H9 (cell line): Measurements from ENCODE around the gene DSTN. TPM values are rescaled to one million over a fixed set of nuclear protein-coding genes. Genes with fewer than 3 reads are reported as not detected.

ENCODE experiments used
- DNase-seq: peaks from one replicate; pipeline ENCODE4 v3.0.0-alpha.2; 2017
- H2AFZ ChIP-seq: one replicate; pipeline ENCODE4 v1.6.1; 2013; ENCODE audit warnings: mild to moderate bottlenecking, low read length, control low read depth, moderate library complexity
- H2AK5ac ChIP-seq: 2 replicates; pipeline ENCODE4 v1.6.1; 2013; ENCODE audit warnings: low read length, control low read depth, mixed read lengths; ENCODE audit not compliant: insufficient read length
- H2BK120ac ChIP-seq: one replicate; pipeline ENCODE4 v1.6.1; 2013; ENCODE audit warnings: low read depth, mild to moderate bottlenecking, low read length, control low read depth, inconsistent platforms; ENCODE audit not compliant: poor library complexity, severe bottlenecking
- H2BK12ac ChIP-seq: 2 replicates; pipeline ENCODE4 v1.6.1; 2013; ENCODE audit warnings: low read length, control low read depth, mixed read lengths, low read depth; ENCODE audit not compliant: insufficient read length
- H2BK15ac ChIP-seq: 2 replicates; pipeline ENCODE4 v1.6.1; 2013; ENCODE audit warnings: low read depth, low read length, control low read depth
- H2BK20ac ChIP-seq: one replicate; pipeline ENCODE4 v1.6.1; 2013; ENCODE audit warnings: low read depth, mild to moderate bottlenecking, low read length, control low read depth, inconsistent platforms; ENCODE audit not compliant: poor library complexity, severe bottlenecking
- H2BK5ac ChIP-seq: 2 replicates; pipeline ENCODE4 v1.6.1; 2013; ENCODE audit warnings: low read length, control low read depth, mixed read lengths; ENCODE audit not compliant: insufficient read length
- H3K14ac ChIP-seq: 2 replicates; pipeline ENCODE4 v1.6.1; 2013; ENCODE audit warnings: low read length, control low read depth; ENCODE audit not compliant: insufficient read depth
- H3K18ac ChIP-seq: 2 replicates; pipeline ENCODE4 v1.6.1; 2013; ENCODE audit warnings: low read depth, mild to moderate bottlenecking, mixed read lengths, low read length, control low read depth; ENCODE audit not compliant: insufficient read length
- H3K23ac ChIP-seq: 2 replicates; pipeline ENCODE4 v1.6.1; 2013; ENCODE audit warnings: low read length, control low read depth, mixed read lengths, low read depth; ENCODE audit not compliant: insufficient read length
- H3K23me2 ChIP-seq: 2 replicates; pipeline ENCODE4 v1.6.1; 2013; ENCODE audit warnings: low read depth, mild to moderate bottlenecking, mixed read lengths, low read length, control low read depth; ENCODE audit not compliant: insufficient read length, poor library complexity, severe bottlenecking
- H3K27ac ChIP-seq: 2 replicates; pipeline ENCODE4 v1.5.1; 2013; ENCODE audit warnings: low read length, control low read depth, mixed read lengths, low read depth; ENCODE audit not compliant: insufficient read length
- H3K27me3 ChIP-seq: 2 replicates; pipeline ENCODE4 v1.6.1; 2013; ENCODE audit warnings: low read length, control low read depth, inconsistent platforms; ENCODE audit not compliant: insufficient read depth
- H3K4ac ChIP-seq: 2 replicates; pipeline ENCODE4 v1.6.1; 2013; ENCODE audit warnings: low read depth, mild to moderate bottlenecking, control low read depth, inconsistent platforms, low read length, moderate library complexity
- H3K4me1 ChIP-seq: 2 replicates; pipeline ENCODE4 v1.6.1; 2013; ENCODE audit warnings: low read length, control low read depth, inconsistent platforms; ENCODE audit not compliant: insufficient read depth
- H3K4me2 ChIP-seq: 2 replicates; pipeline ENCODE4 v1.6.1; 2013; ENCODE audit warnings: low read length, control low read depth, mixed read lengths; ENCODE audit not compliant: insufficient read length, insufficient read depth
- H3K56ac ChIP-seq: 2 replicates; pipeline ENCODE4 v1.6.1; 2013; ENCODE audit warnings: low read depth, mild to moderate bottlenecking, mixed read lengths, low read length, control low read depth; ENCODE audit not compliant: insufficient read length
- H3K79me1 ChIP-seq: 2 replicates; pipeline ENCODE4 v1.6.1; 2013; ENCODE audit warnings: low read depth, mild to moderate bottlenecking, moderate library complexity, low read length, control low read depth, inconsistent platforms; ENCODE audit not compliant: insufficient read depth, poor library complexity, severe bottlenecking
- H3K79me2 ChIP-seq: 2 replicates; pipeline ENCODE4 v1.6.1; 2013; ENCODE audit warnings: low read length, control low read depth, inconsistent platforms; ENCODE audit not compliant: insufficient read depth
- H3K9ac ChIP-seq: 2 replicates; pipeline ENCODE4 v1.6.1; 2013; ENCODE audit warnings: low read length, control low read depth, mixed read lengths; ENCODE audit not compliant: insufficient read length; ENCODE audit errors: extremely low read depth
- H3K9me3 ChIP-seq: one replicate; pipeline ENCODE4 v1.6.1; 2013; ENCODE audit warnings: low read depth, low read length, inconsistent platforms; ENCODE audit not compliant: control insufficient read depth
- H3T11ph ChIP-seq: one replicate; pipeline ENCODE4 v1.6.1; 2013; ENCODE audit warnings: mild to moderate bottlenecking, low read length, control low read depth, inconsistent platforms
- H4K20me1 ChIP-seq: one replicate; pipeline ENCODE4 v1.6.1; 2013; ENCODE audit not compliant: control insufficient read depth, insufficient read length, insufficient read depth
- H4K5ac ChIP-seq: 2 replicates; pipeline ENCODE4 v1.6.1; 2013; ENCODE audit warnings: low read depth, mild to moderate bottlenecking, mixed read lengths, low read length, control low read depth; ENCODE audit not compliant: insufficient read length
- H4K8ac ChIP-seq: replicated peaks from 2 replicates; pipeline ENCODE4 v1.6.1; 2013; ENCODE audit warnings: low read length, control low read depth, mixed read lengths, low read depth; ENCODE audit not compliant: insufficient read length
- H4K91ac ChIP-seq: 2 replicates; pipeline ENCODE4 v1.6.1; 2013; ENCODE audit warnings: low read depth, mild to moderate bottlenecking, moderate library complexity, mixed read lengths, low read length, control low read depth; ENCODE audit not compliant: insufficient read length
- H3K27ac Mint-ChIP-seq, 3 experiments: 2 replicates in 2 of 3; 3 replicates in 1 of 3; pipeline ENCODE4 v1.8.0; 2020 to 2021; ENCODE audit warnings: mixed read lengths in 3 of 3, mild to moderate bottlenecking in 1 of 3, moderate library complexity in 1 of 3
- H3K27me3 Mint-ChIP-seq: 2 replicates; pipeline ENCODE4 v1.8.0; 2021; ENCODE audit warnings: low read depth, mild to moderate bottlenecking, moderate library complexity, mixed read lengths
- H3K36me3 Mint-ChIP-seq, 3 experiments: 2 replicates in 2 of 3; 3 replicates in 1 of 3; pipeline ENCODE4 v1.8.0; 2020 to 2021; ENCODE audit warnings: low read depth in 3 of 3, mixed read lengths in 3 of 3; ENCODE audit not compliant: insufficient read depth in 1 of 3
- H3K4me1 Mint-ChIP-seq, 2 experiments: 2 replicates each; pipeline ENCODE4 v1.8.0; 2020; ENCODE audit warnings: mixed read lengths in 2 of 2
- H3K4me3 Mint-ChIP-seq, 2 experiments: 2 replicates in 1 of 2; 3 replicates in 1 of 2; pipeline ENCODE4 v1.8.0; 2020 to 2021; ENCODE audit warnings: mild to moderate bottlenecking in 2 of 2, mixed read lengths in 2 of 2, moderate library complexity in 1 of 2
- H3K9me3 Mint-ChIP-seq, 2 experiments: 2 replicates in 1 of 2; 3 replicates in 1 of 2; pipeline ENCODE4 v1.8.0; 2020; ENCODE audit warnings: mild to moderate bottlenecking in 2 of 2, mixed read lengths in 2 of 2, moderate library complexity in 1 of 2
- WGBS: extraction: QIAGEN DNeasy Blood & Tissue Kit; methylation state at CpG from one replicate; pipeline ENCODE4 v1.1.7; 2013; ENCODE audit warnings: missing lambda C conversion rate, low lambda C conversion rate, mixed read lengths; ENCODE audit not compliant: insufficient read length; ENCODE audit errors: extremely low coverage; 5-methylcytosine and 5-hydroxymethylcytosine counted together
- total RNA-seq: library from RNA; stranded (reverse); gene quantifications from 2 replicates; pipeline ENCODE4 v1.2.1, GENCODE V29; 2021
- TF ChIP-seq, protein P1 (sequence below): fragments of 200-600 bp; sonication (generic); conservative IDR thresholded peaks from 3 replicates; pipeline ENCODE4 v1.8.0; 2021; ENCODE audit warnings: antibody characterized with exemption, mild to moderate bottlenecking

Gene DSTN
- total RNA-seq, 1 experiment from 2014 or later, result 145 TPM

DNA sequence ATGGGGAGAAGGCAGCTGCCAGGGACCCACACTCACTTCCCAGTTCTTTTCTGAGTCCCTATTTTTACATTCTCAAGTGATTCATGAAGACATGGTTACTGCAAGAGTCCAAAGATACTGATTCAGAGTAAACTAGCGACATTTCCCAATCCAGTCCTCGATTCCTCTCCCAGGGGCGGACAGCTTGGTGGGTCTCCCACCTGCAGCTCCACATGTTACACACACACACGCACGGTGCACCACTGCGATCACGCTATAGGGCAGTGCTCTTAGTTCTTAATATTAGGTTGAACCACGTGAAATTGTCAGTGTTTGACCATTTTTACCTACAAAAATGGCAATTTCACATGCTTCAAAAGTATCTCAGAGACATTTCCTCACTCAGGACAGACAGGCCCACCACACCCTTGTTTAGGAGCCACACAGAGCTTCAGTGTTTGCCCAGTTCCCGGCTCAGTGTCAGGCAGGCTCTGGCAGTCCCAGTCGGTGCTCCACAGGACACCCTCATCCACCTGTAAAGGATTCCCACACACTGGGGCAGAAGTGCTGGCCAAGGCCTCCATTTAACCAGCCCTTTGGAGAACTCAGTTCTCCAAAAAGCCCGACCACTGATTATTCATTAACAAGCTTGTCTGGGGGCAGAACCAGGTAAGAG is 60.4 kb downstream of the DSTN start:
- Histone ChIP-seq H4K20me1 (no peaks in the 10 kb centered on the region), H3K23ac (no peak overlapping the region), H2BK12ac (no peak overlapping the region), H3K9me3 (no peaks in the 10 kb centered on the region), H3K9ac (no peak overlapping the region), H3K14ac (no peak overlapping the region), H2BK5ac (no peak overlapping the region), H2BK120ac (no peak overlapping the region), H3K56ac (no peak overlapping the region), H3K4me2 (no peak overlapping the region), H3K79me2 (no peaks in the 10 kb centered on the region), H3K27me3 (no peaks in the 10 kb centered on the region), H3K18ac (no peak overlapping the region), H3K4me1 (no peaks in the 10 kb centered on the region), H2AK5ac (no peak overlapping the region), H2BK15ac (no peak overlapping the region), H3K79me1 (no peaks in the 10 kb centered on the region), H3T11ph (no peak overlapping the region), H4K91ac (no peak overlapping the region), H3K4ac (no peak overlapping the region), H3K27ac (no peak overlapping the region), H2BK20ac (no peak overlapping the region), H4K5ac (no peak overlapping the region), H2AFZ (no peak overlapping the region), H4K8ac (no peak overlapping the region), H3K23me2 (no peaks in the 10 kb centered on the region)
- TF ChIP-seq, protein P1, sequence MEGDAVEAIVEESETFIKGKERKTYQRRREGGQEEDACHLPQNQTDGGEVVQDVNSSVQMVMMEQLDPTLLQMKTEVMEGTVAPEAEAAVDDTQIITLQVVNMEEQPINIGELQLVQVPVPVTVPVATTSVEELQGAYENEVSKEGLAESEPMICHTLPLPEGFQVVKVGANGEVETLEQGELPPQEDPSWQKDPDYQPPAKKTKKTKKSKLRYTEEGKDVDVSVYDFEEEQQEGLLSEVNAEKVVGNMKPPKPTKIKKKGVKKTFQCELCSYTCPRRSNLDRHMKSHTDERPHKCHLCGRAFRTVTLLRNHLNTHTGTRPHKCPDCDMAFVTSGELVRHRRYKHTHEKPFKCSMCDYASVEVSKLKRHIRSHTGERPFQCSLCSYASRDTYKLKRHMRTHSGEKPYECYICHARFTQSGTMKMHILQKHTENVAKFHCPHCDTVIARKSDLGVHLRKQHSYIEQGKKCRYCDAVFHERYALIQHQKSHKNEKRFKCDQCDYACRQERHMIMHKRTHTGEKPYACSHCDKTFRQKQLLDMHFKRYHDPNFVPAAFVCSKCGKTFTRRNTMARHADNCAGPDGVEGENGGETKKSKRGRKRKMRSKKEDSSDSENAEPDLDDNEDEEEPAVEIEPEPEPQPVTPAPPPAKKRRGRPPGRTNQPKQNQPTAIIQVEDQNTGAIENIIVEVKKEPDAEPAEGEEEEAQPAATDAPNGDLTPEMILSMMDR, result no peak
- Mint-ChIP-seq H3K4me1 (no peaks in the 10 kb centered on the region), H3K27ac (peak overlapping the region in 2 of 3 experiments; percentile 27 to 65; a peak in 2 of 7 replicates), H3K27me3 (no peaks in the 10 kb centered on the region), H3K9me3 (no peaks in the 10 kb centered on the region), H3K4me3 (no peak overlapping the region; a peak in 1 of 5 replicates), H3K36me3 (peaks cover 33 to 73% (median 68%) of the 10 kb centered on the region in 3 experiments)
- WGBS, result no CpG with 5 or more reads among the region's 11 CpGs
- DNase-seq, result no peak
